ENCODE results near the gene FAM78B. TPM values are rescaled to one million over a fixed set of nuclear protein-coding genes. Genes with fewer than 3 reads are reported as not detected.

The FAM78B gene
- total RNA-seq, 1 experiment from 2014 or later: 0.41 TPM

DNA sequence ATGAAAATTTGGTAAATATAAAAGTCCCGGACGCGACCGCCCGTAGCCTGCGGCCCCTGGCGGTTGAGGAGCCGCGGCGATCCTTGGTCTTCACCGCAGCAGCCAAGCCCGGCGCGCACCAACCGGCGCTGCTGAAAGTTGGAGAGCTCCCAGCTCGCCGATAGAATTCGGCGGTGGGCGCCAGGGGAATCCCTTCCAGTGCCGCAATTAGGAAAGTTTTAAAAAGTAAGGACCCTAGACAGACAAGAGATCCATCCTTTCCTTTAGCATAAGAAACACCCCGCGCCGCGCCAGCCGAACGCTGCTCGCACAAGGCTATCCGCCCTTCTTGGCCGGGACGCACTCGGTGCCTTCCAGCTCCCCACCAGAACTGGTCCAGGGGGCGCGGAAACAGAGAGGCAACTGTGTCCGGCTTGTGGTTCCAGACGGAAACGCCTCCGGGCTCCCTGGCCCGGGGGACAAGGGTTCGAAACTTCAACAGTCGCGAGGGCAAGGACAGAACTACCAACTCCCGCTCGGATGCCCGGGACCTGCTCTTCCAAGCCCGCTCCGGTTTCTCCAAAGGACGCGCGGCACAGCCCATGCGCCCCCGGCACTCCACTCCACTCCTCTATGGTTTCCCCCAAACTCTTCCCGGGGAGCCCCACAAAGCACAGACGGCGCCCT, 1.7 kb downstream of the FAM78B start:
- BruUV-seq (replicated peaks): no TSS peak
- H3K4me3 ChIP-seq (ENCODE audit: low read depth in 2 of 2, low read length in 2 of 2): peak overlapping the region; percentile 51 to 76
- intact Hi-C loops (cut with micrococcal nuclease; ENCODE audit: unreplicated experiment): loop anchor here (2.0 kb wide), 1 partner anchor 238 kb away; no protein-coding TSS in a partner anchor
- no peaks in the 10 kb centered on the region for H3K9me3 ChIP-seq (ENCODE audit: control insufficient read depth, insufficient read depth, low read depth, low read length)
- TF ChIP-seq, protein P1, sequence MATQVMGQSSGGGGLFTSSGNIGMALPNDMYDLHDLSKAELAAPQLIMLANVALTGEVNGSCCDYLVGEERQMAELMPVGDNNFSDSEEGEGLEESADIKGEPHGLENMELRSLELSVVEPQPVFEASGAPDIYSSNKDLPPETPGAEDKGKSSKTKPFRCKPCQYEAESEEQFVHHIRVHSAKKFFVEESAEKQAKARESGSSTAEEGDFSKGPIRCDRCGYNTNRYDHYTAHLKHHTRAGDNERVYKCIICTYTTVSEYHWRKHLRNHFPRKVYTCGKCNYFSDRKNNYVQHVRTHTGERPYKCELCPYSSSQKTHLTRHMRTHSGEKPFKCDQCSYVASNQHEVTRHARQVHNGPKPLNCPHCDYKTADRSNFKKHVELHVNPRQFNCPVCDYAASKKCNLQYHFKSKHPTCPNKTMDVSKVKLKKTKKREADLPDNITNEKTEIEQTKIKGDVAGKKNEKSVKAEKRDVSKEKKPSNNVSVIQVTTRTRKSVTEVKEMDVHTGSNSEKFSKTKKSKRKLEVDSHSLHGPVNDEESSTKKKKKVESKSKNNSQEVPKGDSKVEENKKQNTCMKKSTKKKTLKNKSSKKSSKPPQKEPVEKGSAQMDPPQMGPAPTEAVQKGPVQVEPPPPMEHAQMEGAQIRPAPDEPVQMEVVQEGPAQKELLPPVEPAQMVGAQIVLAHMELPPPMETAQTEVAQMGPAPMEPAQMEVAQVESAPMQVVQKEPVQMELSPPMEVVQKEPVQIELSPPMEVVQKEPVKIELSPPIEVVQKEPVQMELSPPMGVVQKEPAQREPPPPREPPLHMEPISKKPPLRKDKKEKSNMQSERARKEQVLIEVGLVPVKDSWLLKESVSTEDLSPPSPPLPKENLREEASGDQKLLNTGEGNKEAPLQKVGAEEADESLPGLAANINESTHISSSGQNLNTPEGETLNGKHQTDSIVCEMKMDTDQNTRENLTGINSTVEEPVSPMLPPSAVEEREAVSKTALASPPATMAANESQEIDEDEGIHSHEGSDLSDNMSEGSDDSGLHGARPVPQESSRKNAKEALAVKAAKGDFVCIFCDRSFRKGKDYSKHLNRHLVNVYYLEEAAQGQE (IDR thresholded peaks at IDR 0.05; ENCODE audit: insufficient read depth in 1 of 2, low read depth in 2 of 2, low read length in 1 of 2): peak; percentile 67
- TF ChIP-seq SIN3A (IDR thresholded peaks at IDR 0.05; ENCODE audit: borderline replicate concordance, insufficient read depth, low read depth, low read length): no peak
- no peak for TF ChIP-seq TCF7L2 (IDR thresholded peaks at IDR 0.05; ENCODE audit: low read depth, low read length)
- TF ChIP-seq, protein P2, sequence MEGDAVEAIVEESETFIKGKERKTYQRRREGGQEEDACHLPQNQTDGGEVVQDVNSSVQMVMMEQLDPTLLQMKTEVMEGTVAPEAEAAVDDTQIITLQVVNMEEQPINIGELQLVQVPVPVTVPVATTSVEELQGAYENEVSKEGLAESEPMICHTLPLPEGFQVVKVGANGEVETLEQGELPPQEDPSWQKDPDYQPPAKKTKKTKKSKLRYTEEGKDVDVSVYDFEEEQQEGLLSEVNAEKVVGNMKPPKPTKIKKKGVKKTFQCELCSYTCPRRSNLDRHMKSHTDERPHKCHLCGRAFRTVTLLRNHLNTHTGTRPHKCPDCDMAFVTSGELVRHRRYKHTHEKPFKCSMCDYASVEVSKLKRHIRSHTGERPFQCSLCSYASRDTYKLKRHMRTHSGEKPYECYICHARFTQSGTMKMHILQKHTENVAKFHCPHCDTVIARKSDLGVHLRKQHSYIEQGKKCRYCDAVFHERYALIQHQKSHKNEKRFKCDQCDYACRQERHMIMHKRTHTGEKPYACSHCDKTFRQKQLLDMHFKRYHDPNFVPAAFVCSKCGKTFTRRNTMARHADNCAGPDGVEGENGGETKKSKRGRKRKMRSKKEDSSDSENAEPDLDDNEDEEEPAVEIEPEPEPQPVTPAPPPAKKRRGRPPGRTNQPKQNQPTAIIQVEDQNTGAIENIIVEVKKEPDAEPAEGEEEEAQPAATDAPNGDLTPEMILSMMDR (IDR thresholded peaks at IDR 0.05): peak; percentile 77
- no peak for TF ChIP-seq POLR2AphosphoS5 (IDR thresholded peaks at IDR 0.05; ENCODE audit: low read depth, low read length)
- DNase-seq (ENCODE audit: low read depth, low spot score) (no peak), ATAC-seq (peak; percentile 75)
- no peaks in the 10 kb centered on the region for H3K36me3 ChIP-seq (ENCODE audit: control insufficient read depth, insufficient read depth, low read length)
- H3K27ac ChIP-seq (ENCODE audit: low read length): no peak overlapping the region
- H3K27me3 ChIP-seq (ENCODE audit: control insufficient read depth, insufficient read depth, low read length): peaks cover 26% of the 10 kb centered on the region
- H3K4me1 ChIP-seq (ENCODE audit: control insufficient read depth, insufficient read depth, low read length): peaks cover 4% of the 10 kb centered on the region; the same call in 1 of the 2 replicates
- in situ Hi-C loops (cut with HindIII; ENCODE audit: low pct_unique_long_range_greater_than_20kb, low sequenced_read_pairs): no loop called here
- ChIA-PET POLR2A (no interaction called here), CTCF (interaction anchor here (1.2 kb wide), 1 partner anchor 240 kb away, joined by 3 read pairs; no protein-coding TSS in a partner anchor)

DNA sequence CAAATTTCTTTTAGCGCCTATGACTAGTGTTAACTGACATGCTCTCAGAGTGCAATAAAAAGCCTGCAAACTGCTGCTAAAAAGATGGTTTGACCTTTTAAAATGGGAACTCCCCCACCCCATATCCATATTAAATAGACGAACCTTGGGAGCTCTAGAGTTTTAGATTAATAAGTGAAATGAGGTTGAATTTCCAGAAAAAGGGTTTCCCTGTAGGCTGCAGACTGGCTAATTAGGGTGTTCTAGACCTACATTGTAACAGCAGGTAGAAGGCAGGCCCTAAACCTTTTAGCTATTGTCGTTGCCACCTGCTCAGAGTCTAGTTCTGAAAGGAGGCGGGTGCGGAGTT, 2.2 kb downstream of the FAM78B start:
- no peak for ATAC-seq
- no TSS peak for BruUV-seq (replicated peaks)
- no peaks in the 10 kb centered on the region for H3K9me3 ChIP-seq (ENCODE audit: control insufficient read depth, insufficient read depth, low read depth, low read length)
- H3K4me3 ChIP-seq (ENCODE audit: low read depth in 2 of 2, low read length in 2 of 2): peak overlapping the region in 1 of 2 experiments; percentile 76; a peak in 1 of 4 replicates
- H3K4me1 ChIP-seq (ENCODE audit: control insufficient read depth, insufficient read depth, low read length): peaks cover 4% of the 10 kb centered on the region; the same call in 1 of the 2 replicates
- no peak for DNase-seq (ENCODE audit: low read depth, low spot score)
- H3K27ac ChIP-seq (ENCODE audit: low read length): no peak overlapping the region
- in situ Hi-C loops (cut with HindIII; ENCODE audit: low pct_unique_long_range_greater_than_20kb, low sequenced_read_pairs): no loop called here
- TF ChIP-seq POLR2AphosphoS5 (IDR thresholded peaks at IDR 0.05; ENCODE audit: low read depth, low read length): no peak
- TF ChIP-seq, protein P1 (IDR thresholded peaks at IDR 0.05; ENCODE audit: insufficient read depth in 1 of 2, low read depth in 2 of 2, low read length in 1 of 2): no peak
- TF ChIP-seq TCF7L2 (IDR thresholded peaks at IDR 0.05; ENCODE audit: low read depth, low read length): no peak
- TF ChIP-seq, protein P2 (IDR thresholded peaks at IDR 0.05): no peak
- TF ChIP-seq SIN3A (IDR thresholded peaks at IDR 0.05; ENCODE audit: borderline replicate concordance, insufficient read depth, low read depth, low read length): no peak
- POLR2A ChIA-PET: no interaction called here
- CTCF ChIA-PET: interaction anchor here (1.2 kb wide), 1 partner anchor 240 kb away, joined by 3 read pairs; no protein-coding TSS in a partner anchor
- H3K36me3 ChIP-seq (ENCODE audit: control insufficient read depth, insufficient read depth, low read length): no peaks in the 10 kb centered on the region
- H3K27me3 ChIP-seq (ENCODE audit: control insufficient read depth, insufficient read depth, low read length): peaks cover 26% of the 10 kb centered on the region
- intact Hi-C loops (cut with micrococcal nuclease; ENCODE audit: unreplicated experiment): loop anchor here (2.0 kb wide), 1 partner anchor 238 kb away; no protein-coding TSS in a partner anchor
